Measurements from ENCODE around the gene HPSE2. TPM values are rescaled to one million over a fixed set of nuclear protein-coding genes. Genes with fewer than 3 reads are reported as not detected.

Gene HPSE2
- total RNA-seq, 1 donor = 5.6 TPM

DNA sequence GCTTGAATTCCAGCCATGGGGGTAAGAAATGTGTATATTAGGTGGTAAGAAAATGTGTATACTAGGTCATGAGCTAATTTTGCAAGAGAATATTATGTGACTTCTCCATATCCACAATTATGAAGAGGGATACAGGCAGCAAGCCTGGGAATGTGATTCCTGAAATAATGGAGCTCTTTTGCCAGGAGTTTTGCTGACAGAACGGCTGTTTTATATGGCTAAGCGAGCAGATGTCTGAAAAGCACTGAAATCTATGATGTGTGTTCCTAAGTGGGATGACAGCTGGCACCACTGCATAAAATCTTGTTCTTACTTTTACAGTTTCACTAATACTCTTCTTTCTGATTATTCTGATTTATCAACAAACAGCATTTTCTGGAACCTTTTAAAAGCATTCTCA, 402.9 kb downstream of the HPSE2 start:
- H3K4me3 ChIP-seq (ENCODE audit: low read depth, low read length) = no peak overlapping the region
- no peak for DNase-seq (ENCODE audit: low read depth)
- no peak for TF ChIP-seq CTCF (IDR thresholded peaks at IDR 0.05; ENCODE audit: insufficient read depth, low read depth, low read length)

GRCh38 chr10:98832196-98832595, 403.5 kb downstream of the HPSE2 start:
- TF ChIP-seq CTCF (IDR thresholded peaks at IDR 0.05; ENCODE audit: insufficient read depth, low read depth, low read length) = no peak
- DNase-seq (ENCODE audit: low read depth) = no peak
- H3K4me3 ChIP-seq (ENCODE audit: low read depth, low read length) = no peak overlapping the region

DNA sequence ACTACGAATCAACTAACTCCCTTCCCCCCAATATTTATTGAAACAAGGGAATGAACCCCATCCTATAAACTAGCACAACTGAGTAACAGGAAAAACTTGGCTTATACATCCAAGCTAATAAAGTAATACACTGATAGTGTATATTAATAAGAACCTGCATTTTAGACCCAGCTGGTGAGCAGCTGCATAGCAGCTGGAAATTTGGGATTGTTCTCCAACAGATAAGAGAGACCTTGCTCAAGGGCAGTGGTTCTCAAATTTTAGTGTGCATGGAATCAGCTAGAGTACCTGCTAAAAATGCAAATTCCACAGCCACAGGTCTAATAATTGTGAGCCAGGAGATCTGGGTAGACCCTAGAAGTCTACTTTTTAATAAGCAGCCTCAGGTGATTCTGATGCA, 404.3 kb downstream of the HPSE2 start:
- DNase-seq (ENCODE audit: low read depth) = no peak
- no peak overlapping the region for H3K4me3 ChIP-seq (ENCODE audit: low read depth, low read length)
- TF ChIP-seq CTCF (IDR thresholded peaks at IDR 0.05; ENCODE audit: insufficient read depth, low read depth, low read length) = no peak

- H3K4me3 ChIP-seq (ENCODE audit: low read depth, low read length) = no peak overlapping the region
- DNase-seq (ENCODE audit: low read depth) = no peak
- TF ChIP-seq CTCF (IDR thresholded peaks at IDR 0.05; ENCODE audit: insufficient read depth, low read depth, low read length) = no peak
These were observed 409.9 kb downstream of the HPSE2 start for GRCh38 chr10:98825741-98826140.

GRCh38 chr10:98817396-98817795, 418.3 kb downstream of the HPSE2 start:
- TF ChIP-seq CTCF (IDR thresholded peaks at IDR 0.05; ENCODE audit: insufficient read depth, low read depth, low read length) = no peak
- DNase-seq (ENCODE audit: low read depth) = no peak
- no peak overlapping the region for H3K4me3 ChIP-seq (ENCODE audit: low read depth, low read length)

- TF ChIP-seq CTCF (IDR thresholded peaks at IDR 0.05; ENCODE audit: insufficient read depth, low read depth, low read length) = no peak
- DNase-seq (ENCODE audit: low read depth) = no peak
- no peak overlapping the region for H3K4me3 ChIP-seq (ENCODE audit: low read depth, low read length)
These were observed 420.4 kb downstream of the HPSE2 start for GRCh38 chr10:98815039-98815885.

- no peak for TF ChIP-seq CTCF (IDR thresholded peaks at IDR 0.05; ENCODE audit: insufficient read depth, low read depth, low read length)
- H3K4me3 ChIP-seq (ENCODE audit: low read depth, low read length) = no peak overlapping the region
- no peak for DNase-seq (ENCODE audit: low read depth)
These were observed 421.2 kb downstream of the HPSE2 start for GRCh38 chr10:98814470-98814869.
